Tibial nerve (tissue), 4 donors: ENCODE data around the gene SDK1.

Source experiments
- EP300 ChIP-seq, 2 donors: sonication (generic); formaldehyde crosslinking; IDR thresholded peaks; one replicate each; pipeline ENCODE4 v1.6.1; 2017; ENCODE audit warnings: antibody characterized with exemption in 2 of 2, mild to moderate bottlenecking in 1 of 2
- POLR2A ChIP-seq, 2 donors: fragments of 450-650 bp; IDR thresholded peaks; one replicate each; pipeline ENCODE4 v1.6.1; 2017; ENCODE audit warnings: antibody characterized with exemption in 2 of 2, mild to moderate bottlenecking in 2 of 2, moderate library complexity in 2 of 2
- TF ChIP-seq, protein P1 (sequence below), 5 experiments: fragments of 200-600 bp in 3 of 5; fragments of 450-650 bp in 2 of 5; sonication (generic) in 3 of 5; IDR thresholded peaks; one replicate each; pipeline ENCODE4 v1.5.1; 2016 to 2019; ENCODE audit warnings: antibody characterized with exemption in 5 of 5, mild to moderate bottlenecking in 3 of 5, moderate library complexity in 2 of 5

DNA sequence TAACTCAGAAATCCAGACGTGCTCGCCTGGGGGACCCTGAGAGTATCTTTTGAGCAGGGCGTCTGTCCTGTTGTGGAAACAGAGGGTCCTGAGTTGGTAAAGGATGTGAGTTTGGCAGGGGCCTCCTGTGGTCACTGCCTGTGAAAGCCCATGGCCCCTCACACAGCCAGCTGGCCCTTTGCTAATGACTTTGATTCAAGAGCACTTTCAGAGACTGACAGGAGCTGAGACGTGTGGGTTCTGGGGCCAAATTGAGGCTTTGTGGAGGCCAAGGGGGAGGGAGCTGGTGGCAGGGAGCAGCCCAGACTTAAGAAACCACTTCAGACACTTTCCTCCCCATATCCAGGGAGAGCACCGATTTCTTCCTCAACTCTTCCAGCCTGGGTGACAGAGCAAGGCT is 921.6 kb downstream of the SDK1 start:
- TF ChIP-seq POLR2A (IDR thresholded peaks at IDR 0.05) (no peak), EP300 (IDR thresholded peaks at IDR 0.05) (no peak)
- TF ChIP-seq, protein P1, sequence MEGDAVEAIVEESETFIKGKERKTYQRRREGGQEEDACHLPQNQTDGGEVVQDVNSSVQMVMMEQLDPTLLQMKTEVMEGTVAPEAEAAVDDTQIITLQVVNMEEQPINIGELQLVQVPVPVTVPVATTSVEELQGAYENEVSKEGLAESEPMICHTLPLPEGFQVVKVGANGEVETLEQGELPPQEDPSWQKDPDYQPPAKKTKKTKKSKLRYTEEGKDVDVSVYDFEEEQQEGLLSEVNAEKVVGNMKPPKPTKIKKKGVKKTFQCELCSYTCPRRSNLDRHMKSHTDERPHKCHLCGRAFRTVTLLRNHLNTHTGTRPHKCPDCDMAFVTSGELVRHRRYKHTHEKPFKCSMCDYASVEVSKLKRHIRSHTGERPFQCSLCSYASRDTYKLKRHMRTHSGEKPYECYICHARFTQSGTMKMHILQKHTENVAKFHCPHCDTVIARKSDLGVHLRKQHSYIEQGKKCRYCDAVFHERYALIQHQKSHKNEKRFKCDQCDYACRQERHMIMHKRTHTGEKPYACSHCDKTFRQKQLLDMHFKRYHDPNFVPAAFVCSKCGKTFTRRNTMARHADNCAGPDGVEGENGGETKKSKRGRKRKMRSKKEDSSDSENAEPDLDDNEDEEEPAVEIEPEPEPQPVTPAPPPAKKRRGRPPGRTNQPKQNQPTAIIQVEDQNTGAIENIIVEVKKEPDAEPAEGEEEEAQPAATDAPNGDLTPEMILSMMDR (IDR thresholded peaks at IDR 0.05) = no peak
